Memory B cell (primary cell): ENCODE results near the gene PCP2.

ENCODE experiments used
- ATAC-seq: fragments of 150-1000 bp; cut with Tn5 transposase; 2 replicates; pipeline ENCODE4 v1.10.0; 2021; ENCODE audit warnings: low read depth, mild to moderate bottlenecking, moderate library complexity
- DNase-seq, 2 donors: peaks; one replicate each; pipeline ENCODE4 v3.0.0; 2022; ENCODE audit warnings: low spot score in 2 of 2
- H3K27ac Mint-ChIP-seq: one replicate; pipeline ENCODE4 v1.8.0; 2022; ENCODE audit warnings: mild to moderate bottlenecking, moderate library complexity, mixed read lengths
- H3K27me3 Mint-ChIP-seq: one replicate; pipeline ENCODE4 v1.8.0; 2022; ENCODE audit warnings: mixed read lengths
- H3K36me3 Mint-ChIP-seq: one replicate; pipeline ENCODE4 v1.8.0; 2022; ENCODE audit warnings: mild to moderate bottlenecking, mixed read lengths
- H3K4me1 Mint-ChIP-seq: one replicate; pipeline ENCODE4 v1.8.0; 2022; ENCODE audit warnings: mixed read lengths
- H3K4me3 Mint-ChIP-seq: one replicate; pipeline ENCODE4 v1.8.0; 2022; ENCODE audit warnings: mild to moderate bottlenecking, moderate library complexity, mixed read lengths
- H3K9me3 Mint-ChIP-seq: one replicate; pipeline ENCODE4 v1.8.0; 2022; ENCODE audit warnings: mixed read lengths

Gene PCP2

GRCh38 chr19:7633698-7634097 is at the start of gene PCP2:
PCP2 (minus strand) TSS chr19:7633719; CDS start chr19:7633457, 262 bp downstream.
- DNase-seq (no peak), ATAC-seq (no peak)
- Mint-ChIP-seq H3K9me3 (no peaks in the 10 kb centered on the region), H3K4me1 (peaks cover 25% of the 10 kb centered on the region), H3K27me3 (no peaks in the 10 kb centered on the region), H3K4me3 (no peak within 1 kb of the TSS), H3K27ac (no peak within 1 kb of the TSS), H3K36me3 (peaks cover 12% of the 10 kb centered on the region)

- H3K36me3 Mint-ChIP-seq = peaks cover 9% of the 10 kb centered on the region
- DNase-seq (no peak), ATAC-seq (no peak)
- H3K4me1 Mint-ChIP-seq = peaks cover 36% of the 10 kb centered on the region
- H3K4me3 Mint-ChIP-seq = peak overlapping the region; percentile 97
- H3K9me3 Mint-ChIP-seq = no peaks in the 10 kb centered on the region
- H3K27ac Mint-ChIP-seq = peak overlapping the region; percentile 93
- H3K27me3 Mint-ChIP-seq = peaks cover 10% of the 10 kb centered on the region
Observed at GRCh38 chr19:7682175-7682855, 48.8 kb upstream of the PCP2 start.

GRCh38 chr19:7681340-7682174 is 48.0 kb upstream of the PCP2 start:
- Mint-ChIP-seq H3K36me3 (peaks cover 9% of the 10 kb centered on the region), H3K9me3 (no peaks in the 10 kb centered on the region), H3K27ac (peak overlapping the region; percentile 93), H3K4me3 (peak overlapping the region; percentile 97), H3K27me3 (peaks cover 14% of the 10 kb centered on the region), H3K4me1 (peaks cover 40% of the 10 kb centered on the region)
- peak; percentile 74 to 80 for DNase-seq
- peak; percentile 52 for ATAC-seq

DNA sequence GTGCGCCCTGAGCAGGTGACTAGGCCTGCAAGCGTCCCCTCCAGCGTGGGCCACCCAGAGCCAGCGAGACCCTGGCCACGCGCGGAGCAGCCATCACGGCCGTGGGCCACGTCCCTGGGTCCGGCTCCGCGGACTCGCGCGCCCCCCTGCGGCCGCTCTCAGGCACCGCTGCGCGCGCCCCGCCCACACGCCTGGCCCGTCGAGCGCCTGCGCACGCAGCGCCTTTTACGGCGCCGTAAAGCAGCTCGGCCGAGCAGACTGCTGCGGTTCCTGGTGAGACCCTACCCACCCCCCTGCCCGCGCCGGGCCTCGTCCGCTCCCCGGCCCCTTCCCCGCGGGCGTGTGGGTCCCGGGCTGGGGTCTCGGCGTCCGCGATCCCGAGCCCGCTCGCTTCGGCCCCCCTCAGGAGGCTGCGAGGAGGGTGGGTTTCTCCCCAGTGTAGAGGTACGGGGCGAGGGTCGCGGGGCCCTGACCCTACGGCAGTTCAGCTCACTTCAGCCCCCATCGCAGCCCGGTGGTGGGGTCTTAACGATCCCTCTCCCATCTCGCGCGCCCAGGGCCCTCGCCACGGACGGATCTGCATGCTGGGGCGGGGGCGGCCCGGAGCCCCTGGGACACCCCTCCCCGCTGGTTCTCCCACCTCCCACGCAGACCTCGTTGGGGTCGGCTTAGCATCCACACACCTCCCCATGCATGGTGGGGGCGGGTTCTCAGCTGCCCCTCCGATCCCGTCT is 47.3 kb upstream of the PCP2 start, which contains the start of gene TRAPPC5:
Gene TRAPPC5 (plus strand): TSS at position 228 of the 734 bp plus-strand sequence. CDS start 1,421 bp downstream, outside the sequence.
- Mint-ChIP-seq H3K27me3 (peaks cover 16% of the 10 kb centered on the region), H3K4me1 (peaks cover 48% of the 10 kb centered on the region), H3K4me3 (peak within 1 kb of the TSS; percentile 97), H3K9me3 (no peaks in the 10 kb centered on the region), H3K36me3 (peaks cover 9% of the 10 kb centered on the region), H3K27ac (peak within 1 kb of the TSS; percentile 93)
- ATAC-seq = peak; percentile 48
- peak; percentile 86 to 94 for DNase-seq

- Mint-ChIP-seq H3K27ac (peak overlapping the region; percentile 87), H3K9me3 (no peaks in the 10 kb centered on the region), H3K4me1 (peaks cover 44% of the 10 kb centered on the region), H3K4me3 (peak overlapping the region; percentile 97), H3K27me3 (peaks cover 17% of the 10 kb centered on the region), H3K36me3 (peaks cover 9% of the 10 kb centered on the region)
- ATAC-seq (no peak), DNase-seq (no peak)
Observed at GRCh38 chr19:7679771-7680605, 46.5 kb upstream of the PCP2 start.

DNA sequence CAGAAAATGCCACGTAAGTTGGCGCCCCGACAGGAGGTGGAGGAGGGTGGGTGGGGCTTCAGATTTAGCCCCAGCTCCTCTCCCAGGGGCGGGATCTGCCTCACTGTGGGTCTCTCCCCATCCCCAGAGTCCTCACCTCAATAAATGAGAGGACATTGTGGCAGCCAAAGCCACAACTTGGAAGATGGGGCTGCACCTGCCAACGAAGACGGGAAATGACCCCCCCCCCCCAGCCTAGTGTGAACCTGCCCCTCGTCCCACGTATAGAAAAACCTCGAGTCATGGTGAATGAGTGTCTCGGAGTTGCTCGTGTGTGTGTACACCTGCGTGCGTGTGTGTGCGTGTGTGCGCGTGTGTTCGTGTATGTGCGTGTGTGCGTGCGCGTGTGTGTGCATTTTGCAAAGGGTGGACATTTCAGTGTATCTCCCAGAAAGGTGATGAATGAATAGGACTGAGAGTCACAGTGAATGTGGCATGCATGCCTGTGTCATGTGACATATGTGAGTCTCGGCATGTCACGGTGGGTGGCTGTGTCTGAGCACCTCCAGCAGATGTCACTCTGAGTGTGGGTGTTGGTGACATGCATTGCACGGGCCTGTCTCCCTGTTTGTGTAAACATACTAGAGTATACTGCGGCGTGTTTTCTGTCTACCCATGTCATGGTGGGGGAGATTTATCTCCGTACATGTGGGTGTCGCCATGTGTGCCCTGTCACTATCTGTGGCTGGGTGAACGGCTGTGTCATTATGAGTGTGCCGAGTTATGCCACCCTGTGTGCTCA is 45.6 kb upstream of the PCP2 start:
- Mint-ChIP-seq H3K4me1 (peaks cover 46% of the 10 kb centered on the region), H3K36me3 (peaks cover 9% of the 10 kb centered on the region), H3K27me3 (peaks cover 19% of the 10 kb centered on the region), H3K9me3 (no peaks in the 10 kb centered on the region), H3K4me3 (peak overlapping the region; percentile 75), H3K27ac (peak overlapping the region; percentile 87)
- ATAC-seq (peak; percentile 83), DNase-seq (peak; percentile 68 to 76)

DNA sequence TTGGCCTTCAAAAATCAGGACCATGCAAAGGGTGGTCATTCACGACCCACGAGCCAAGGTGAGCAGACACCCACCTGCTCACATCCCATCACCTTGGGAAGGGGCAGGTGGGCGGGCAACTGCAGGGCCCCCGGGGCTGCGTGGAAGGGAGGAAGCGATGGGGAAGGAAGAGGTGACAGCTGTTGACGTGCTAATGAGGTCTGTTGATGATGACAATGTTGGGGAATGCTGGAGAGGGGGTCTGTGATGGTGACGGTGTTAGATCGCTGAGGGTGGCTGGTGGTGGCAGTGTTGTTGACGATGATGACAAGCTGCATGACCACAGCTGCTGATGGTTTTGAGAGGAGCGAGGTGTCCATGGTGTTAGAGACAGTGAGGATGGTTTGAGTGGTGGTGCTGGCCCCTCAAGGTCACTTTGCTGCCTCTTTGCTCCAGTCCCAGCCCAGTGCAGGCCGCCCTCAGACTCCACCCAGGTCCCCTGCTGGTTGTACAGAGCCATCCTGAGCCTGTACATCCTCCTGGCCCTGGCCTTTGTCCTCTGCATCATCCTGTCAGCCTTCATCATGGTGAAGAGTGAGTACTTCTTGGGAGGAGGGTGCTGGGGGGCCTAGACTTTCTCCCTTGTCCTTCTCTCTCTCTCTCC is 44.3 kb upstream of the PCP2 start:
- peaks cover 24% of the 10 kb centered on the region for H3K27me3 Mint-ChIP-seq
- peaks cover 45% of the 10 kb centered on the region for H3K4me1 Mint-ChIP-seq
- no peak overlapping the region for H3K4me3 Mint-ChIP-seq
- H3K9me3 Mint-ChIP-seq = peaks cover 2% of the 10 kb centered on the region
- no peak overlapping the region for H3K27ac Mint-ChIP-seq
- H3K36me3 Mint-ChIP-seq = peaks cover 7% of the 10 kb centered on the region
- ATAC-seq (no peak), DNase-seq (no peak)

- peak within 1 kb of the TSS; percentile 12 for H3K27ac Mint-ChIP-seq
- H3K4me3 Mint-ChIP-seq = peak within 1 kb of the TSS; percentile 65
- H3K9me3 Mint-ChIP-seq = peaks cover 2% of the 10 kb centered on the region
- peaks cover 25% of the 10 kb centered on the region for H3K27me3 Mint-ChIP-seq
- peaks cover 40% of the 10 kb centered on the region for H3K4me1 Mint-ChIP-seq
- DNase-seq (no peak), ATAC-seq (no peak)
- H3K36me3 Mint-ChIP-seq = peaks cover 3% of the 10 kb centered on the region
Observed at GRCh38 chr19:7676854-7677253, 43.3 kb upstream of the PCP2 start, which contains the start of gene MCEMP1. MCEMP1 (plus strand) TSS chr19:7677090; CDS start chr19:7677121, 31 bp downstream.

DNA sequence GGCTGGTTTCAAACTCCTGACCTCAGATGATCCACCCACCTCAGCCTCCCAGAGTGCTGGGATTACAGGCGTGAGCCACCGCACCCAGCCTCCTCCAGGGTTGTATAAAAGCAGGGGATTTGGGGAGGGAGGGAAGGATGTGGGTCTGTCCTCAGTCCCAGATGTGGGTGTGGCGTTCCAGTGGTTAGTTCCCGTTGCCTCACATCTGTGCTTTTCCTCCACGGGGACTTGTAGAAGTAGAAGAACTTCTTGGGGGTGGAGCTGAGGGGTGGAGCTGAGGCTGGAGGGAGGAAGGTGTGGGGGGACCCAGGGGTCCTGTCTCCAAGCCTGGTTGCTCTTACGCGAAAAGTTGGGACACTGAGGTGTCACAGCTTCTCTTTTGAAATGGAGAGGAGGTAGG is 42.9 kb upstream of the PCP2 start:
- Mint-ChIP-seq H3K27me3 (peaks cover 28% of the 10 kb centered on the region), H3K27ac (peak overlapping the region; percentile 12), H3K9me3 (peaks cover 2% of the 10 kb centered on the region), H3K36me3 (no peaks in the 10 kb centered on the region), H3K4me3 (peak overlapping the region; percentile 65), H3K4me1 (peaks cover 36% of the 10 kb centered on the region)
- DNase-seq (no peak), ATAC-seq (no peak)

GRCh38 chr19:7674010-7675005 is 40.8 kb upstream of the PCP2 start:
- ATAC-seq (no peak), DNase-seq (no peak)
- H3K27ac Mint-ChIP-seq = no peak overlapping the region
- H3K4me3 Mint-ChIP-seq = no peak overlapping the region
- H3K4me1 Mint-ChIP-seq = peaks cover 39% of the 10 kb centered on the region
- H3K27me3 Mint-ChIP-seq = peaks cover 40% of the 10 kb centered on the region
- peaks cover 2% of the 10 kb centered on the region for H3K9me3 Mint-ChIP-seq
- no peaks in the 10 kb centered on the region for H3K36me3 Mint-ChIP-seq

DNA sequence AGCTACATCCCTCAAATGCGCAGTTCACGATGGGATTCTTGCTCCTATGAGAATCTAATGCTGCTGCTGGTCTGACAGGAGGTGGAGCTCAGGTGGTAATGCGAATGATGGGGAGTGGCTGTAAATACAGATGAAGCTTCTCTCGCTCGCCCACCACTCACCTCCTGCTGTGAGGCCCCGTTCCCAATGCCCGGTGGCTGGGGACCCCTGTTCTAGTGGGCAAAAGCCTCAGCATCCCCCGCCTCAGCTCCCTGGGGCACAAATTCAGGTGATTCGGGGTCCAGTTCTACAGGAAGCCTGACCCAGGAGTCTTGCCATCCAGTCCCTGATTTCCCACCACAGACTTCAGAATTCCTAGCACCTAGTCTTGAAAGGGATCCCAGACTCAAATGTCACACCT is 39.0 kb upstream of the PCP2 start:
- H3K4me3 Mint-ChIP-seq = no peak overlapping the region
- H3K9me3 Mint-ChIP-seq = peaks cover 2% of the 10 kb centered on the region
- H3K27ac Mint-ChIP-seq = no peak overlapping the region
- peaks cover 30% of the 10 kb centered on the region for H3K4me1 Mint-ChIP-seq
- no peaks in the 10 kb centered on the region for H3K36me3 Mint-ChIP-seq
- ATAC-seq = no peak
- peaks cover 34% of the 10 kb centered on the region for H3K27me3 Mint-ChIP-seq
- DNase-seq = no peak
